Mesenchymal stem cell (in vitro differentiated cells and primary cell): ENCODE data around the gene CA10.

ENCODE experiments used
- DNase-seq: peaks from one replicate; pipeline ENCODE4 v3.0.0-alpha.2; 2013
- H2AFZ ChIP-seq: one replicate; pipeline ENCODE4 v1.6.1; 2013; ENCODE audit warnings: low read depth, mild to moderate bottlenecking, control low read depth, inconsistent platforms, low read length, moderate library complexity
- H2AK5ac ChIP-seq: 2 replicates; pipeline ENCODE4 v1.6.1; 2013; ENCODE audit warnings: low read length, moderate library complexity, mild to moderate bottlenecking, inconsistent platforms; ENCODE audit not compliant: severe bottlenecking
- H2BK120ac ChIP-seq: one replicate; pipeline ENCODE4 v1.6.1; 2013; ENCODE audit warnings: low read depth, mild to moderate bottlenecking, inconsistent platforms, low read length, moderate library complexity
- H2BK12ac ChIP-seq, 2 experiments: one replicate each; pipeline ENCODE4 v1.6.1; 2013; ENCODE audit warnings: inconsistent platforms in 2 of 2, low read length in 2 of 2, mild to moderate bottlenecking in 2 of 2, moderate library complexity in 2 of 2, control low read depth in 1 of 2
- H2BK15ac ChIP-seq: one replicate; pipeline ENCODE4 v1.6.1; 2013; ENCODE audit warnings: mild to moderate bottlenecking, low read depth, inconsistent platforms; ENCODE audit not compliant: poor library complexity, severe bottlenecking
- H2BK5ac ChIP-seq: 2 replicates; pipeline ENCODE4 v1.6.1; 2013; ENCODE audit warnings: low read depth, mild to moderate bottlenecking, low read length, control low read depth, inconsistent platforms; ENCODE audit not compliant: poor library complexity, severe bottlenecking
- H3K14ac ChIP-seq, 2 experiments: one replicate each; pipeline ENCODE4 v1.6.1; 2013; ENCODE audit warnings: inconsistent platforms in 2 of 2, low read length in 2 of 2, control low read depth in 1 of 2, mild to moderate bottlenecking in 1 of 2, moderate library complexity in 1 of 2
- H3K18ac ChIP-seq, 2 experiments: one replicate each; pipeline ENCODE4 v1.6.1; 2013; ENCODE audit warnings: inconsistent platforms in 2 of 2, low read length in 2 of 2, control low read depth in 1 of 2, low read depth in 1 of 2, mild to moderate bottlenecking in 1 of 2
- H3K23ac ChIP-seq, 2 experiments: one replicate each; pipeline ENCODE4 v1.6.1; 2013; ENCODE audit warnings: inconsistent platforms in 2 of 2, low read length in 2 of 2, mild to moderate bottlenecking in 2 of 2, moderate library complexity in 2 of 2, control low read depth in 1 of 2
- H3K27ac ChIP-seq: 2 replicates; pipeline ENCODE4 v1.5.1; 2013; ENCODE audit warnings: mild to moderate bottlenecking, moderate library complexity, low read length, control low read depth, inconsistent platforms; ENCODE audit not compliant: poor library complexity, severe bottlenecking
- H3K27me3 ChIP-seq, 2 experiments: 2 replicates each; pipeline versions ENCODE4 v1.6.1 to v1.7.0; 2013; ENCODE audit warnings: low read length in 2 of 2, mild to moderate bottlenecking in 2 of 2, moderate library complexity in 2 of 2, control low read depth in 1 of 2, inconsistent platforms in 1 of 2; ENCODE audit not compliant: control insufficient read depth in 1 of 2, insufficient read depth in 1 of 2
- H3K36me3 ChIP-seq, 2 experiments: 2 replicates each; pipeline versions ENCODE4 v1.6.1 to v1.7.0; 2013; ENCODE audit warnings: low read length in 2 of 2, control low read depth in 1 of 2, inconsistent platforms in 1 of 2, low read depth in 1 of 2, mild to moderate bottlenecking in 1 of 2; ENCODE audit not compliant: insufficient read depth in 2 of 2, control insufficient read depth in 1 of 2
- H3K4ac ChIP-seq, 2 experiments: one replicate each; pipeline ENCODE4 v1.6.1; 2013; ENCODE audit warnings: inconsistent platforms in 2 of 2, low read length in 2 of 2, mild to moderate bottlenecking in 2 of 2, moderate library complexity in 2 of 2, control low read depth in 1 of 2, low read depth in 1 of 2
- H3K4me1 ChIP-seq: 2 replicates; pipeline ENCODE4 v1.6.1; 2013; ENCODE audit warnings: low read depth, low read length, control low read depth; ENCODE audit not compliant: control insufficient read depth, insufficient read depth
- H3K4me2 ChIP-seq: 2 replicates; pipeline ENCODE4 v1.6.1; 2013; ENCODE audit warnings: low read length, mild to moderate bottlenecking, inconsistent platforms; ENCODE audit not compliant: poor library complexity, severe bottlenecking
- H3K4me3 ChIP-seq, 2 experiments: 2 replicates each; pipeline versions ENCODE4 v1.5.1 to v1.7.0; 2013; ENCODE audit warnings: low read length in 2 of 2, mild to moderate bottlenecking in 2 of 2, control low read depth in 1 of 2, low read depth in 1 of 2; ENCODE audit not compliant: insufficient read depth in 1 of 2
- H3K79me1 ChIP-seq: replicated peaks from 2 replicates; pipeline ENCODE4 v1.6.1; 2013; ENCODE audit warnings: mild to moderate bottlenecking, control low read depth, low read length, inconsistent platforms; ENCODE audit not compliant: poor library complexity, severe bottlenecking
- H3K9ac ChIP-seq: 2 replicates; pipeline ENCODE4 v1.7.0; 2013; ENCODE audit warnings: mild to moderate bottlenecking, low read length, moderate library complexity
- H3K9me3 ChIP-seq: 2 replicates; pipeline ENCODE4 v1.7.0; 2013; ENCODE audit warnings: mild to moderate bottlenecking, low read length; ENCODE audit not compliant: control insufficient read depth
- H4K8ac ChIP-seq: one replicate; pipeline ENCODE4 v1.6.1; 2013; ENCODE audit warnings: inconsistent platforms, mild to moderate bottlenecking, low read length, moderate library complexity
- H4K91ac ChIP-seq: one replicate; pipeline ENCODE4 v1.6.1; 2013; ENCODE audit warnings: mild to moderate bottlenecking, low read length, inconsistent platforms
- WGBS: methylation state at CpG from one replicate; pipeline ENCODE4 v1.1.7; 2013; ENCODE audit warnings: mixed read lengths; 5-methylcytosine and 5-hydroxymethylcytosine counted together

CA10 gene

GRCh38 chr17:52047086-52047485 is 111.4 kb downstream of the CA10 start:
- no peak overlapping the region for H3K27ac ChIP-seq
- no peak overlapping the region for H3K23ac ChIP-seq
- H3K36me3 ChIP-seq = no peaks in the 10 kb centered on the region
- no peak overlapping the region for H3K4ac ChIP-seq
- H2BK120ac ChIP-seq = no peak overlapping the region
- no peak overlapping the region for H3K4me2 ChIP-seq
- H4K8ac ChIP-seq = no peak overlapping the region
- H2AFZ ChIP-seq = no peak overlapping the region
- H4K91ac ChIP-seq = no peak overlapping the region
- H3K9me3 ChIP-seq = peaks cover 3% of the 10 kb centered on the region
- H3K18ac ChIP-seq = no peak overlapping the region
- no peak for DNase-seq
- H3K9ac ChIP-seq = no peak overlapping the region
- no peaks in the 10 kb centered on the region for H3K79me1 ChIP-seq
- no peak overlapping the region for H2BK12ac ChIP-seq
- H3K27me3 ChIP-seq = no peaks in the 10 kb centered on the region
- no peak overlapping the region for H3K14ac ChIP-seq
- no peaks in the 10 kb centered on the region for H3K4me1 ChIP-seq
- H2AK5ac ChIP-seq = no peak overlapping the region
- no peak overlapping the region for H2BK5ac ChIP-seq
- H2BK15ac ChIP-seq = no peak overlapping the region
- H3K4me3 ChIP-seq = no peak overlapping the region

GRCh38 chr17:52041123-52041617 is 117.3 kb downstream of the CA10 start:
- H3K14ac ChIP-seq = no peak overlapping the region
- H3K36me3 ChIP-seq = no peaks in the 10 kb centered on the region
- no CpG with 5 or more reads among the region's 1 CpG for WGBS
- H4K91ac ChIP-seq = no peak overlapping the region
- no peak overlapping the region for H3K9ac ChIP-seq
- H2AFZ ChIP-seq = no peak overlapping the region
- H3K27me3 ChIP-seq = no peaks in the 10 kb centered on the region
- H4K8ac ChIP-seq = no peak overlapping the region
- H3K18ac ChIP-seq = no peak overlapping the region
- no peak overlapping the region for H3K4me2 ChIP-seq
- no peaks in the 10 kb centered on the region for H3K9me3 ChIP-seq
- no peak overlapping the region for H2BK12ac ChIP-seq
- H2BK5ac ChIP-seq = no peak overlapping the region
- H3K4me1 ChIP-seq = no peaks in the 10 kb centered on the region
- no peak overlapping the region for H3K4me3 ChIP-seq
- H3K4ac ChIP-seq = no peak overlapping the region
- H2BK15ac ChIP-seq = no peak overlapping the region
- H3K27ac ChIP-seq = no peak overlapping the region
- H2BK120ac ChIP-seq = no peak overlapping the region
- H2AK5ac ChIP-seq = no peak overlapping the region
- DNase-seq = no peak
- no peaks in the 10 kb centered on the region for H3K79me1 ChIP-seq
- no peak overlapping the region for H3K23ac ChIP-seq

GRCh38 chr17:52036416-52036815 is 122.1 kb downstream of the CA10 start:
- Histone ChIP-seq H3K4me3 (no peak overlapping the region), H3K9ac (no peak overlapping the region), H2BK5ac (no peak overlapping the region), H3K14ac (no peak overlapping the region), H2BK12ac (no peak overlapping the region), H2BK120ac (no peak overlapping the region), H3K4me2 (no peak overlapping the region), H3K36me3 (no peaks in the 10 kb centered on the region), H3K18ac (no peak overlapping the region), H3K27me3 (no peaks in the 10 kb centered on the region), H2AK5ac (no peak overlapping the region), H2BK15ac (no peak overlapping the region), H3K9me3 (no peaks in the 10 kb centered on the region), H3K79me1 (no peaks in the 10 kb centered on the region), H4K8ac (no peak overlapping the region), H3K23ac (no peak overlapping the region), H3K4me1 (no peaks in the 10 kb centered on the region), H3K4ac (no peak overlapping the region), H3K27ac (no peak overlapping the region), H2AFZ (no peak overlapping the region), H4K91ac (no peak overlapping the region)
- DNase-seq = no peak

GRCh38 chr17:52035336-52035915 is 123.1 kb downstream of the CA10 start:
- H2BK5ac ChIP-seq = no peak overlapping the region

More at GRCh38 chr17:52035336-52035915, 123.1 kb downstream of the CA10 start:
- no peak overlapping the region for H3K14ac ChIP-seq
- H3K27ac ChIP-seq = no peak overlapping the region
- H2BK120ac ChIP-seq = no peak overlapping the region
- WGBS = 83% methylated on average over 6 of the region's 6 CpGs
- H3K9ac ChIP-seq = no peak overlapping the region
- no peak overlapping the region for H2AFZ ChIP-seq
- H3K23ac ChIP-seq = no peak overlapping the region
- no peaks in the 10 kb centered on the region for H3K4me1 ChIP-seq
- no peak overlapping the region for H2AK5ac ChIP-seq
- no peak overlapping the region for H4K91ac ChIP-seq
- no peaks in the 10 kb centered on the region for H3K36me3 ChIP-seq
- no peaks in the 10 kb centered on the region for H3K27me3 ChIP-seq
- no peaks in the 10 kb centered on the region for H3K9me3 ChIP-seq
- no peak overlapping the region for H3K4ac ChIP-seq
- no peak overlapping the region for H2BK12ac ChIP-seq
- H2BK15ac ChIP-seq = no peak overlapping the region
- H3K18ac ChIP-seq = no peak overlapping the region
- H4K8ac ChIP-seq = no peak overlapping the region
- no peak for DNase-seq
- H3K4me3 ChIP-seq = no peak overlapping the region
- no peaks in the 10 kb centered on the region for H3K79me1 ChIP-seq
- no peak overlapping the region for H3K4me2 ChIP-seq
